H1 (cell line): ENCODE data around the gene DDX43. TPM values are rescaled to one million over a fixed set of nuclear protein-coding genes. Genes with fewer than 3 reads are reported as not detected.
A peak's percentile ranks its signal among the peaks of the same experiment; 100 is the strongest.

ENCODE experiments used
- ASH2L ChIP-seq: fragments of 200-600, 300-600 bp; sonication (generic); IDR thresholded peaks from one replicate; pipeline ENCODE4 v1.7.1; 2017; ENCODE audit warnings: low read length
- BACH1 ChIP-seq: IDR thresholded peaks from 2 replicates; pipeline ENCODE4 v1.6.1; 2012; ENCODE audit warnings: low read length, improper control_type of control experiment
- BRCA1 ChIP-seq: IDR thresholded peaks from 2 replicates; pipeline ENCODE4 v1.6.1; 2012; ENCODE audit warnings: low read depth, low read length, improper control_type of control experiment
- CEBPB ChIP-seq: IDR thresholded peaks from 2 replicates; pipeline ENCODE4 v1.6.1; 2012; ENCODE audit warnings: low read depth, low read length
- CTBP2 ChIP-seq: IDR thresholded peaks from 2 replicates; pipeline ENCODE4 v1.7.0; 2011; ENCODE audit warnings: borderline replicate concordance, mild to moderate bottlenecking, moderate library complexity, mixed read lengths, low read length; ENCODE audit not compliant: insufficient read depth, insufficient read length
- HDAC6 ChIP-seq: IDR thresholded peaks from one replicate; pipeline ENCODE4 v1.7.1; 2012; ENCODE audit warnings: low read depth, mild to moderate bottlenecking, inconsistent platforms, low read length, moderate library complexity
- KDM1A ChIP-seq: fragments of 200-600, 300-600 bp; sonication (generic); IDR thresholded peaks from 2 replicates; pipeline ENCODE4 v1.7.1; 2016; ENCODE audit warnings: mild to moderate bottlenecking, low read length, borderline replicate concordance
- KDM4A ChIP-seq: IDR thresholded peaks from one replicate; pipeline ENCODE4 v1.7.1; 2012; ENCODE audit warnings: low read depth, mild to moderate bottlenecking, moderate library complexity, low read length, inconsistent platforms; ENCODE audit not compliant: severe bottlenecking
- KDM5A ChIP-seq: fragments of 200-600 bp; IDR thresholded peaks from 2 replicates; pipeline ENCODE4 v1.7.1; 2012; ENCODE audit warnings: mild to moderate bottlenecking, low read length, inconsistent platforms, mixed read lengths
- MAFK ChIP-seq: IDR thresholded peaks from 2 replicates; pipeline ENCODE4 v1.6.1; 2012; ENCODE audit warnings: low read depth, mild to moderate bottlenecking, improper control_type of control experiment, low read length
- POLR2AphosphoS5 ChIP-seq: IDR thresholded peaks from 2 replicates; pipeline ENCODE4 v1.6.1; 2011; ENCODE audit warnings: low read depth, low read length
- SP2 ChIP-seq: IDR thresholded peaks from 2 replicates; pipeline ENCODE4 v1.6.1; 2012; ENCODE audit warnings: mild to moderate bottlenecking, low read length, inconsistent platforms
- SP4 ChIP-seq: IDR thresholded peaks from 2 replicates; pipeline ENCODE4 v1.6.1; 2012; ENCODE audit warnings: low read length, inconsistent platforms
- TAF1 ChIP-seq: IDR thresholded peaks from 2 replicates; pipeline ENCODE4 v1.6.1; 2011; ENCODE audit warnings: mild to moderate bottlenecking, low read depth, low read length
- ZNF274 ChIP-seq: IDR thresholded peaks from 2 replicates; pipeline ENCODE4 v1.7.0; 2012; ENCODE audit warnings: low read length, borderline replicate concordance; ENCODE audit errors: extremely low read depth
- polyA plus RNA-seq, 7 experiments: library from polyadenylated mRNA; depleted of rRNA in 3 of 7; stranded (reverse) in 5 of 7; unstranded in 2 of 7; fragments of >200 nt in 5 of 7; fragments of 200-250 nt in 2 of 7; gene quantifications; 1 replicate in 5 of 7; 2 replicates in 1 of 7; 4 replicates in 1 of 7; pipeline versions ENCODE4 v1.2.1 to v1.2.3, GENCODE V29; 2011 to 2013; ENCODE audit warnings: missing spikeins in 2 of 7, mixed read lengths in 2 of 7
- total RNA-seq: library from RNA; stranded (reverse); fragmentation: NEBNext Ultra II Directional; extraction: Animal tissue kit (Norgen Biotek cat#: 25700); gene quantifications from 2 replicates; pipeline ENCODE4 v1.2.1, GENCODE V29; 2021
- TF ChIP-seq, protein P1 (sequence below): IDR thresholded peaks from 2 replicates; pipeline ENCODE4 v1.6.1; 2012; ENCODE audit warnings: inconsistent platforms
- TF ChIP-seq, protein P2 (sequence below): IDR thresholded peaks from 2 replicates; pipeline ENCODE4 v1.6.1; 2011; ENCODE audit warnings: low read length, improper control_type of control experiment

Gene DDX43
- total and polyA plus RNA-seq, 2 of the 8 experiments (the other 6 are each of a cell fraction or from before 2014, with no cell fraction given) = 0.05 TPM; not detected in 1

DNA sequence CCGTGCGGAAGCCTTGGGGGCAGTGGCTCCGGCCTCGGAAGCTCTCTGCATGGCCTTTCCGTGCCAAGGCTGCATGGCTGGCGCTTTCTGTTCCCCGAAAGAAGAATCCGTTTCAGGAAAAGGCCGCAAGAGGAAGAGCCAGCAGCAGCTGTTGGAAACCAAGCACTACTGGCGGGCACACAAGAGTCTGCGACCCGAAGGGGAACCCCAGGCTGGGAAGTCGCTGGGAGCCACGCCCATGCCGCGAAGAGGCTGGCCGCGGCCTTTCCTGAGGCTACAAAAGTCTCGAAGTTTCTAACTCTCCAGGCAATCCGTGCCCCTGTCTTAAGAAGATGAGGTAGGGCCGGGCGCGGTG, 57.5 kb downstream of the DDX43 start, which contains the start of gene CGAS (continued):
- TF ChIP-seq, protein P1, sequence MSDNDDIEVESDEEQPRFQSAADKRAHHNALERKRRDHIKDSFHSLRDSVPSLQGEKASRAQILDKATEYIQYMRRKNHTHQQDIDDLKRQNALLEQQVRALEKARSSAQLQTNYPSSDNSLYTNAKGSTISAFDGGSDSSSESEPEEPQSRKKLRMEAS = peak; percentile 34; the same call in 1 of the 2 replicates
- TF ChIP-seq, protein P2, sequence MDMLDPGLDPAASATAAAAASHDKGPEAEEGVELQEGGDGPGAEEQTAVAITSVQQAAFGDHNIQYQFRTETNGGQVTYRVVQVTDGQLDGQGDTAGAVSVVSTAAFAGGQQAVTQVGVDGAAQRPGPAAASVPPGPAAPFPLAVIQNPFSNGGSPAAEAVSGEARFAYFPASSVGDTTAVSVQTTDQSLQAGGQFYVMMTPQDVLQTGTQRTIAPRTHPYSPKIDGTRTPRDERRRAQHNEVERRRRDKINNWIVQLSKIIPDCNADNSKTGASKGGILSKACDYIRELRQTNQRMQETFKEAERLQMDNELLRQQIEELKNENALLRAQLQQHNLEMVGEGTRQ = no peak
- TF ChIP-seq SP2 = no peak
- TF ChIP-seq MAFK = no peak
- no peak for TF ChIP-seq KDM1A
- no peak for TF ChIP-seq CEBPB
- TF ChIP-seq HDAC6 = no peak
- TF ChIP-seq POLR2AphosphoS5 = peak; percentile 58; the same call in 1 of the 2 replicates
- TF ChIP-seq TAF1 = peak; percentile 81
- no peak for TF ChIP-seq KDM5A
- peak; percentile 13 for TF ChIP-seq KDM4A
- no peak for TF ChIP-seq BACH1
- no peak for TF ChIP-seq ASH2L
- TF ChIP-seq SP4 = 0 out of 2 replicates have a peak, but pooled peaks have one; percentile 9
- TF ChIP-seq CTBP2 = no peak
- TF ChIP-seq BRCA1 = no peak
- no peak for TF ChIP-seq ZNF274
